ENCODE measurements around the gene RXYLT1. TPM values are rescaled to one million over a fixed set of nuclear protein-coding genes. Genes with fewer than 3 reads are reported as not detected.

The RXYLT1 gene
- total RNA-seq, 1 experiment from 2014 or later, result 9.8 TPM

DNA sequence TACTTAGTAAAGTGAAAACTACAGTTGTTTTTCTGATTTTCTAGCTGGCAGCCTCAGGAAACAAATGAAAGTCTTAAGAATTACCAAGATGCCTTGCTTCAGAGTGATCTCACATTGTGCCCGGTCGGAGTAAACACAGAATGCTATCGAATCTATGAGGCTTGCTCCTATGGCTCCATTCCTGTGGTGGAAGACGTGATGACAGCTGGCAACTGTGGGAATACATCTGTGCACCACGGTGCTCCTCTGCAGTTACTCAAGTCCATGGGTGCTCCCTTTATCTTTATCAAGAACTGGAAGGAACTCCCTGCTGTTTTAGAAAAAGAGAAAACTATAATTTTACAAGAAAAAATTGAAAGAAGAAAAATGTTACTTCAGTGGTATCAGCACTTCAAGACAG lies 28.9 kb downstream of the RXYLT1 start:
- Mint-ChIP-seq H3K4me1 (no peaks in the 10 kb centered on the region), H3K9me3 (no peaks in the 10 kb centered on the region), H3K36me3 (no peaks in the 10 kb centered on the region), H3K27me3 (ENCODE audit: low read depth) (no peaks in the 10 kb centered on the region), H3K27ac (no peak overlapping the region), H3K4me3 (no peak overlapping the region)
- TF ChIP-seq IRF1 (CRISPR knock-in tag; IDR thresholded peaks at IDR 0.05), result no peak
- no peak for TF ChIP-seq TP53 (CRISPR knock-in tag; IDR thresholded peaks at IDR 0.05)
- no peak for TF ChIP-seq ZBTB21 (CRISPR knock-in tag; IDR thresholded peaks at IDR 0.05; ENCODE audit: borderline replicate concordance)
- no peak for TF ChIP-seq EMX1 (CRISPR knock-in tag; IDR thresholded peaks at IDR 0.05)
- TF ChIP-seq HMGA2 (CRISPR knock-in tag; IDR thresholded peaks at IDR 0.05), result no peak
- TF ChIP-seq OVOL2 (CRISPR knock-in tag; IDR thresholded peaks at IDR 0.05; ENCODE audit: borderline replicate concordance), result no peak
- TF ChIP-seq, protein P1, sequence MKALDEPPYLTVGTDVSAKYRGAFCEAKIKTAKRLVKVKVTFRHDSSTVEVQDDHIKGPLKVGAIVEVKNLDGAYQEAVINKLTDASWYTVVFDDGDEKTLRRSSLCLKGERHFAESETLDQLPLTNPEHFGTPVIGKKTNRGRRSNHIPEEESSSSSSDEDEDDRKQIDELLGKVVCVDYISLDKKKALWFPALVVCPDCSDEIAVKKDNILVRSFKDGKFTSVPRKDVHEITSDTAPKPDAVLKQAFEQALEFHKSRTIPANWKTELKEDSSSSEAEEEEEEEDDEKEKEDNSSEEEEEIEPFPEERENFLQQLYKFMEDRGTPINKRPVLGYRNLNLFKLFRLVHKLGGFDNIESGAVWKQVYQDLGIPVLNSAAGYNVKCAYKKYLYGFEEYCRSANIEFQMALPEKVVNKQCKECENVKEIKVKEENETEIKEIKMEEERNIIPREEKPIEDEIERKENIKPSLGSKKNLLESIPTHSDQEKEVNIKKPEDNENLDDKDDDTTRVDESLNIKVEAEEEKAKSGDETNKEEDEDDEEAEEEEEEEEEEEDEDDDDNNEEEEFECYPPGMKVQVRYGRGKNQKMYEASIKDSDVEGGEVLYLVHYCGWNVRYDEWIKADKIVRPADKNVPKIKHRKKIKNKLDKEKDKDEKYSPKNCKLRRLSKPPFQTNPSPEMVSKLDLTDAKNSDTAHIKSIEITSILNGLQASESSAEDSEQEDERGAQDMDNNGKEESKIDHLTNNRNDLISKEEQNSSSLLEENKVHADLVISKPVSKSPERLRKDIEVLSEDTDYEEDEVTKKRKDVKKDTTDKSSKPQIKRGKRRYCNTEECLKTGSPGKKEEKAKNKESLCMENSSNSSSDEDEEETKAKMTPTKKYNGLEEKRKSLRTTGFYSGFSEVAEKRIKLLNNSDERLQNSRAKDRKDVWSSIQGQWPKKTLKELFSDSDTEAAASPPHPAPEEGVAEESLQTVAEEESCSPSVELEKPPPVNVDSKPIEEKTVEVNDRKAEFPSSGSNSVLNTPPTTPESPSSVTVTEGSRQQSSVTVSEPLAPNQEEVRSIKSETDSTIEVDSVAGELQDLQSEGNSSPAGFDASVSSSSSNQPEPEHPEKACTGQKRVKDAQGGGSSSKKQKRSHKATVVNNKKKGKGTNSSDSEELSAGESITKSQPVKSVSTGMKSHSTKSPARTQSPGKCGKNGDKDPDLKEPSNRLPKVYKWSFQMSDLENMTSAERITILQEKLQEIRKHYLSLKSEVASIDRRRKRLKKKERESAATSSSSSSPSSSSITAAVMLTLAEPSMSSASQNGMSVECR (CRISPR knock-in tag; IDR thresholded peaks at IDR 0.05; ENCODE audit: borderline replicate concordance), result no peak
- TF ChIP-seq ZNF532 (CRISPR knock-in tag; IDR thresholded peaks at IDR 0.05; ENCODE audit: borderline replicate concordance), result no peak
- TF ChIP-seq, protein P2, sequence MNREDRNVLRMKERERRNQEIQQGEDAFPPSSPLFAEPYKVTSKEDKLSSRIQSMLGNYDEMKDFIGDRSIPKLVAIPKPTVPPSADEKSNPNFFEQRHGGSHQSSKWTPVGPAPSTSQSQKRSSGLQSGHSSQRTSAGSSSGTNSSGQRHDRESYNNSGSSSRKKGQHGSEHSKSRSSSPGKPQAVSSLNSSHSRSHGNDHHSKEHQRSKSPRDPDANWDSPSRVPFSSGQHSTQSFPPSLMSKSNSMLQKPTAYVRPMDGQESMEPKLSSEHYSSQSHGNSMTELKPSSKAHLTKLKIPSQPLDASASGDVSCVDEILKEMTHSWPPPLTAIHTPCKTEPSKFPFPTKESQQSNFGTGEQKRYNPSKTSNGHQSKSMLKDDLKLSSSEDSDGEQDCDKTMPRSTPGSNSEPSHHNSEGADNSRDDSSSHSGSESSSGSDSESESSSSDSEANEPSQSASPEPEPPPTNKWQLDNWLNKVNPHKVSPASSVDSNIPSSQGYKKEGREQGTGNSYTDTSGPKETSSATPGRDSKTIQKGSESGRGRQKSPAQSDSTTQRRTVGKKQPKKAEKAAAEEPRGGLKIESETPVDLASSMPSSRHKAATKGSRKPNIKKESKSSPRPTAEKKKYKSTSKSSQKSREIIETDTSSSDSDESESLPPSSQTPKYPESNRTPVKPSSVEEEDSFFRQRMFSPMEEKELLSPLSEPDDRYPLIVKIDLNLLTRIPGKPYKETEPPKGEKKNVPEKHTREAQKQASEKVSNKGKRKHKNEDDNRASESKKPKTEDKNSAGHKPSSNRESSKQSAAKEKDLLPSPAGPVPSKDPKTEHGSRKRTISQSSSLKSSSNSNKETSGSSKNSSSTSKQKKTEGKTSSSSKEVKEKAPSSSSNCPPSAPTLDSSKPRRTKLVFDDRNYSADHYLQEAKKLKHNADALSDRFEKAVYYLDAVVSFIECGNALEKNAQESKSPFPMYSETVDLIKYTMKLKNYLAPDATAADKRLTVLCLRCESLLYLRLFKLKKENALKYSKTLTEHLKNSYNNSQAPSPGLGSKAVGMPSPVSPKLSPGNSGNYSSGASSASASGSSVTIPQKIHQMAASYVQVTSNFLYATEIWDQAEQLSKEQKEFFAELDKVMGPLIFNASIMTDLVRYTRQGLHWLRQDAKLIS (CRISPR knock-in tag; IDR thresholded peaks at IDR 0.05; ENCODE audit: borderline replicate concordance), result no peak
- no peak for ATAC-seq
- no peak for DNase-seq (ENCODE audit: low spot score)
- CTCF ChIA-PET, result no interaction called here
- POLR2A ChIA-PET, result no interaction called here

GRCh38 chr12:63809566-63809965 lies 29.9 kb downstream of the RXYLT1 start:
- H3K4me1 Mint-ChIP-seq, result no peaks in the 10 kb centered on the region
- H3K27me3 Mint-ChIP-seq (ENCODE audit: low read depth), result no peaks in the 10 kb centered on the region
- ATAC-seq, result no peak
- ChIA-PET CTCF (no interaction called here), POLR2A (no interaction called here)
- no peak overlapping the region for H3K27ac Mint-ChIP-seq
- H3K9me3 Mint-ChIP-seq, result no peaks in the 10 kb centered on the region
- no peaks in the 10 kb centered on the region for H3K36me3 Mint-ChIP-seq
- H3K4me3 Mint-ChIP-seq, result no peak overlapping the region
- DNase-seq (ENCODE audit: low spot score), result no peak
- TF ChIP-seq ZNF281 (CRISPR knock-in tag; IDR thresholded peaks at IDR 0.05) (no peak), NR1H2 (CRISPR knock-in tag; IDR thresholded peaks at IDR 0.05) (no peak), EMX1 (CRISPR knock-in tag; IDR thresholded peaks at IDR 0.05) (no peak), USF2 (CRISPR knock-in tag; IDR thresholded peaks at IDR 0.05) (no peak)
- TF ChIP-seq, protein P3, sequence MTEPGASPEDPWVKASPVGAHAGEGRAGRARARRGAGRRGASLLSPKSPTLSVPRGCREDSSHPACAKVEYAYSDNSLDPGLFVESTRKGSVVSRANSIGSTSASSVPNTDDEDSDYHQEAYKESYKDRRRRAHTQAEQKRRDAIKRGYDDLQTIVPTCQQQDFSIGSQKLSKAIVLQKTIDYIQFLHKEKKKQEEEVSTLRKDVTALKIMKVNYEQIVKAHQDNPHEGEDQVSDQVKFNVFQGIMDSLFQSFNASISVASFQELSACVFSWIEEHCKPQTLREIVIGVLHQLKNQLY (CRISPR knock-in tag; IDR thresholded peaks at IDR 0.05), result no peak
